ENCODE measurements around the gene CAMK4. TPM values are rescaled to one million over a fixed set of nuclear protein-coding genes. Genes with fewer than 3 reads are reported as not detected.

Gene CAMK4
- total RNA-seq, 1 experiment from 2014 or later, result 10.2 TPM

- no peaks in the 10 kb centered on the region for H3K79me2 ChIP-seq (ENCODE audit: insufficient read depth, low read length)
- H4K20me1 ChIP-seq (ENCODE audit: insufficient read depth), result no peaks in the 10 kb centered on the region
- H3K9me2 ChIP-seq (ENCODE audit: insufficient read depth), result no peaks in the 10 kb centered on the region
- RAD21 ChIA-PET (ENCODE audit: low non-redundant PET in 1 of 2, low total read pairs in 2 of 2, uncharacterized antibody in 2 of 2, unreplicated experiment in 2 of 2), result no interaction called here
- H3K4me2 ChIP-seq (ENCODE audit: low read length), result no peak overlapping the region
- H3K27ac ChIP-seq (ENCODE audit: low read depth, low read length), result no peak overlapping the region
- no peak for TF ChIP-seq ZNF274 (IDR thresholded peaks at IDR 0.05; ENCODE audit: low read depth, low read length)
- no peak for TF ChIP-seq CBX3 (IDR thresholded peaks at IDR 0.05; ENCODE audit: low read depth)
- TF ChIP-seq EZH2phosphoT487 (IDR thresholded peaks at IDR 0.05; ENCODE audit: borderline replicate concordance), result no peak
- TF ChIP-seq JUND (IDR thresholded peaks at IDR 0.05), result no peak
- no peak for TF ChIP-seq ATF3 (IDR thresholded peaks at IDR 0.05)
- TF ChIP-seq ZBTB33 (IDR thresholded peaks at IDR 0.05; ENCODE audit: extremely low read depth, insufficient replicate concordance, low read length), result no peak
- TF ChIP-seq, protein P1, sequence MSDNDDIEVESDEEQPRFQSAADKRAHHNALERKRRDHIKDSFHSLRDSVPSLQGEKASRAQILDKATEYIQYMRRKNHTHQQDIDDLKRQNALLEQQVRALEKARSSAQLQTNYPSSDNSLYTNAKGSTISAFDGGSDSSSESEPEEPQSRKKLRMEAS (IDR thresholded peaks at IDR 0.05), result no peak
- no peak for TF ChIP-seq CEBPB (IDR thresholded peaks at IDR 0.05; ENCODE audit: low read depth)
- no peak for TF ChIP-seq SP1 (IDR thresholded peaks at IDR 0.05; ENCODE audit: low read depth)
- no peak for TF ChIP-seq SIN3A (IDR thresholded peaks at IDR 0.05; ENCODE audit: low read depth)
- no peak for TF ChIP-seq ZFX (IDR thresholded peaks at IDR 0.05)
- no peaks in the 10 kb centered on the region for H3K36me3 ChIP-seq (ENCODE audit: control insufficient read depth in 1 of 2, insufficient read depth in 2 of 2, low read length in 2 of 2)
- no TSS peak for BruUV-seq (replicated peaks)
- H3K4me3 ChIP-seq (replicated peaks in 1 of 2; ENCODE audit: low read depth in 1 of 2, low read length in 2 of 2), result no peak overlapping the region
- H3K9me3 ChIP-seq (ENCODE audit: control insufficient read depth in 1 of 2, insufficient read depth in 1 of 2, low read depth in 1 of 2, low read length in 2 of 2), result no peaks in the 10 kb centered on the region
- H2AFZ ChIP-seq (ENCODE audit: low read depth, low read length, poor library complexity, severe bottlenecking), result no peak overlapping the region
- ATAC-seq (no peak), DNase-seq (ENCODE audit: low read depth, low spot score) (no peak)
- intact Hi-C loops (cut with micrococcal nuclease), result no loop called here
- CTCF ChIA-PET, result interaction anchor here (1.2 kb wide), 1 partner anchor 12 kb away, joined by 5 read pairs; no protein-coding TSS in a partner anchor
- H3K27me3 ChIP-seq (ENCODE audit: insufficient read depth, low read length), result no peaks in the 10 kb centered on the region
- POLR2A ChIA-PET, result no interaction called here
- no peak overlapping the region for H3K9ac ChIP-seq (ENCODE audit: low read length)
- H3K4me1 ChIP-seq (ENCODE audit: control insufficient read depth in 1 of 2, insufficient read depth in 2 of 2, low read length in 2 of 2), result no peaks in the 10 kb centered on the region
Measured at GRCh38 chr5:111518777-111519176, 294.6 kb downstream of the CAMK4 start.

All from HCT116 (cell line).